Panc1 (cell line): ENCODE results near the gene DDX10. TPM values are rescaled to one million over a fixed set of nuclear protein-coding genes. Genes with fewer than 3 reads are reported as not detected.

Source experiments
- ATAC-seq: fragments of 200-7000 bp; cut with Tn5 transposase; 2 replicates; pipeline ENCODE4 v1.9.1; 2020; ENCODE audit warnings: mild to moderate bottlenecking, moderate library complexity
- BruUV-seq: library from RNA; stranded (reverse); fragments of 400-500 nt; replicated peaks from 2 replicates; lab custom pipeline; 2021; lab: Mats Ljungman, UMichigan
- CTCF ChIA-PET: fragments of 300-600 bp; sonication (Branson Sonifier 250); formaldehyde crosslinking; loops from one replicate; lab custom pipeline; 2022; ENCODE audit warnings: antibody characterized with exemption; lab: Charles Lee
- POLR2A ChIA-PET: fragments of 300-600 bp; sonication (Branson Sonifier 250); formaldehyde crosslinking; loops from one replicate; lab custom pipeline; 2022; ENCODE audit warnings: antibody characterized with exemption; lab: Charles Lee
- DNase-seq: peaks from one replicate; pipeline ENCODE4 v3.0.0-alpha.2; 2010; ENCODE audit warnings: low read depth, low spot score
- H3K27ac ChIP-seq: 2 replicates; pipeline ENCODE4 v1.5.1; 2011; ENCODE audit warnings: mild to moderate bottlenecking, low read length, inconsistent platforms
- H3K27me3 ChIP-seq: fragments of 200-500 bp; sonication (Bioruptor generic); 2 replicates; pipeline ENCODE4 v1.6.0; 2014; ENCODE audit warnings: low read length, inconsistent platforms; ENCODE audit not compliant: control insufficient read depth, insufficient read depth
- H3K36me3 ChIP-seq: fragments of 200-500 bp; sonication (Bioruptor generic); 2 replicates; pipeline ENCODE4 v1.5.1; 2014; ENCODE audit warnings: inconsistent platforms, mild to moderate bottlenecking, low read length, moderate library complexity; ENCODE audit not compliant: control insufficient read depth, insufficient read depth
- H3K4me1 ChIP-seq: 2 replicates; pipeline ENCODE4 v1.5.1; 2011; ENCODE audit warnings: inconsistent platforms, mild to moderate bottlenecking, low read length, moderate library complexity; ENCODE audit not compliant: control insufficient read depth, insufficient read depth
- H3K4me3 ChIP-seq, 2 experiments: 2 replicates each; pipeline ENCODE4 v1.5.1; 2011 to 2012; ENCODE audit warnings: low read depth in 2 of 2, low read length in 2 of 2, mild to moderate bottlenecking in 2 of 2, inconsistent platforms in 1 of 2, moderate library complexity in 1 of 2
- H3K9me3 ChIP-seq: fragments of 200-500 bp; sonication (Bioruptor generic); 2 replicates; pipeline ENCODE4 v1.5.1; 2014; ENCODE audit warnings: low read depth, mild to moderate bottlenecking, inconsistent platforms, low read length, moderate library complexity; ENCODE audit not compliant: control insufficient read depth, insufficient read depth
- CTCF ChIP-seq: fragments of 450-650 bp; IDR thresholded peaks from 2 replicates; pipeline ENCODE4 v1.5.1; 2017; ENCODE audit warnings: mild to moderate bottlenecking
- POLR2AphosphoS5 ChIP-seq: IDR thresholded peaks from 2 replicates; pipeline ENCODE4 v1.6.1; 2012; ENCODE audit warnings: mild to moderate bottlenecking, low read depth, low read length, moderate library complexity
- REST ChIP-seq, 2 experiments: IDR thresholded peaks; 2 replicates each; pipeline ENCODE4 v1.6.1; 2011 to 2012; ENCODE audit warnings: low read depth in 2 of 2, control low read depth in 1 of 2, low read length in 1 of 2, mild to moderate bottlenecking in 1 of 2, moderate library complexity in 1 of 2; ENCODE audit not compliant: insufficient read depth in 1 of 2
- SIN3A ChIP-seq: IDR thresholded peaks from 2 replicates; pipeline ENCODE4 v1.6.1; 2012; ENCODE audit warnings: low read depth, mild to moderate bottlenecking, low read length, moderate library complexity, borderline replicate concordance; ENCODE audit not compliant: insufficient read depth
- TCF7L2 ChIP-seq: IDR thresholded peaks from 2 replicates; pipeline ENCODE4 v1.6.1; 2011; ENCODE audit warnings: mild to moderate bottlenecking, low read depth, low read length, inconsistent platforms
- in situ Hi-C: cut with HindIII; loops from 2 replicates; pipeline ENCODE4 v1.10.0; 2016; ENCODE audit warnings: low sequenced_read_pairs, low pct_unique_long_range_greater_than_20kb
- intact Hi-C: fragments of 100-400 bp; cut with micrococcal nuclease; formaldehyde crosslinking; loops from one replicate; pipeline ENCODE4 v1.10.0; 2022; ENCODE audit not compliant: unreplicated experiment
- total RNA-seq: library from RNA; stranded (reverse); gene quantifications from one replicate; pipeline ENCODE4 v1.2.1, GENCODE V29; 2021; ENCODE audit not compliant: unreplicated experiment

DDX10 gene
- total RNA-seq, 1 experiment from 2014 or later: 48.8 TPM

DNA sequence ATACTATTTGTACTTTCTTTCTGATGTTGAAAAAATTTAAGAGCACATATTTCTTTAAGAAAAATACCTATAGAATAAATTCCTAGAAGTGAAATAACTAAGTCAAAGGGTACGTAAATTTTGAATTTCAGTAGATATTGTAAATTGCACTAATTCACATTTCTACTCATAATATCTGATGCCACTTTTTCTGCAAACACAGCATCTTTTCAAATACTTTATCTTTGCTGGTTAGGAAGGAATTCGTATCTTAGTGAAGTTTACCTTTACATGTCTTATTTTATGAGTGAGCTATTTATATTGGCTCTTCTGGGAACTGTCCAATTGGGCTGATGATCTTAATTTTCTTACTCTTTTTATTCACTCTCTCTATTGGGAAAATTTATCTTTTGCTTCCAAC is 148.2 kb downstream of the DDX10 start:
- no peak for ATAC-seq
- TF ChIP-seq TCF7L2: no peak
- TF ChIP-seq SIN3A: no peak
- no peak for TF ChIP-seq CTCF
- no peak for TF ChIP-seq REST (IDR thresholded peaks at IDR 0.05; ENCODE audit: insufficient read depth in 1 of 2, low read depth in 2 of 2, low read length in 1 of 2)
- no peak for TF ChIP-seq POLR2AphosphoS5
- no peak for DNase-seq
- BruUV-seq: no TSS peak
- CTCF ChIA-PET: no interaction called here
- H3K27ac ChIP-seq: no peak overlapping the region
- H3K4me3 ChIP-seq: no peak overlapping the region
- POLR2A ChIA-PET: no interaction called here
- no peaks in the 10 kb centered on the region for H3K9me3 ChIP-seq
- no peaks in the 10 kb centered on the region for H3K36me3 ChIP-seq
- no peaks in the 10 kb centered on the region for H3K4me1 ChIP-seq
- H3K27me3 ChIP-seq: no peaks in the 10 kb centered on the region
- intact Hi-C loops: no loop called here
- in situ Hi-C loops: no loop called here

DNA sequence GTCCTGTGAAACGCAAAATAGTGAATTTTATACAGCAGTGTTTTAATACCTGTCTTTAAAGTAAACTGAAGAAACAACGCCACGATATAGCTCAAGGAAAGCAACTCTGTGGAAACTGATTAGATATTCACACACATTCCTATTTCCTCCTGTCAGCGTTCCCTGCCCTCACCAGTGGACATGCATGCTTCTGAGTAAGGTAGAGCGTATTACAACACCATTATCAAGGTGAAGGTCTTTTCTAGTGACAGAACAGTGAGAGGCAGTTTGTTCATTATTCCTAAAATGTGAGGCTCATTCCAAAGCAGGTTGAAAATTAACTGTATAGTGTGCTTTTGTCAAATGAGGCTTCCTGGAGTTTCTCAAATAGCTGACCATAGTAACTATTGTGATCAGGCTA is 153.1 kb downstream of the DDX10 start:
- TF ChIP-seq REST (IDR thresholded peaks at IDR 0.05; ENCODE audit: insufficient read depth in 1 of 2, low read depth in 2 of 2, low read length in 1 of 2) (no peak), CTCF (no peak), TCF7L2 (no peak), SIN3A (no peak), POLR2AphosphoS5 (no peak)
- no TSS peak for BruUV-seq
- Histone ChIP-seq H3K4me3 (no peak overlapping the region), H3K27me3 (no peaks in the 10 kb centered on the region), H3K4me1 (no peaks in the 10 kb centered on the region), H3K27ac (no peak overlapping the region), H3K36me3 (no peaks in the 10 kb centered on the region), H3K9me3 (no peaks in the 10 kb centered on the region)
- ChIA-PET CTCF (interaction anchor here (0.6 kb wide), 1 partner anchor 80 kb away, joined by 5 read pairs; no protein-coding TSS in a partner anchor), POLR2A (no interaction called here)
- no peak for DNase-seq
- intact Hi-C loops (no loop called here), in situ Hi-C loops (no loop called here)
- no peak for ATAC-seq
